GM23338 (cell line): ENCODE results near the gene CASQ1. TPM values are rescaled to one million over a fixed set of nuclear protein-coding genes. Genes with fewer than 3 reads are reported as not detected.

ENCODE experiments used
- ATAC-seq: fragments of 200-7000 bp; cut with Tn5 transposase; 3 replicates; pipeline ENCODE4 v1.9.1; 2020
- DNase-seq: peaks from one replicate; pipeline ENCODE4 v3.0.0-alpha.2; 2015; ENCODE audit warnings: low spot score
- H2AFZ ChIP-seq: fragments of 200-600 bp; sonication (generic); 2 replicates; pipeline ENCODE4 v1.8.0; 2016; ENCODE audit warnings: antibody characterized with exemption, mild to moderate bottlenecking, moderate library complexity
- H3F3A ChIP-seq: fragments of 200-600 bp; sonication (generic); replicated peaks from 2 replicates; pipeline ENCODE4 v1.8.0; 2017; ENCODE audit warnings: antibody characterized with exemption, mixed run types, low read depth
- H3K27ac ChIP-seq: fragments of 200-600 bp; sonication (generic); 2 replicates; pipeline ENCODE4 v1.6.1; 2016; ENCODE audit warnings: low read depth
- H3K27me3 ChIP-seq: fragments of 200-600 bp; sonication (generic); 2 replicates; pipeline ENCODE4 v1.8.0; 2016; ENCODE audit warnings: mild to moderate bottlenecking, mixed run types, moderate library complexity; ENCODE audit not compliant: insufficient read depth
- H3K36me3 ChIP-seq: fragments of 200-600 bp; sonication (generic); 2 replicates; pipeline ENCODE4 v1.8.0; 2016; ENCODE audit warnings: mild to moderate bottlenecking; ENCODE audit not compliant: insufficient read depth
- H3K4me1 ChIP-seq: fragments of 200-600 bp; sonication (generic); 2 replicates; pipeline ENCODE4 v1.8.0; 2016; ENCODE audit warnings: mild to moderate bottlenecking, moderate library complexity; ENCODE audit not compliant: insufficient read depth
- H3K4me2 ChIP-seq: fragments of 200-600 bp; sonication (generic); 2 replicates; pipeline ENCODE4 v1.7.1; 2017; ENCODE audit warnings: mixed run types
- H3K4me3 ChIP-seq: fragments of 200-600 bp; sonication (generic); 2 replicates; pipeline ENCODE4 v1.6.1; 2016; ENCODE audit warnings: mixed run types
- H3K79me2 ChIP-seq: fragments of 200-600 bp; sonication (generic); replicated peaks from 2 replicates; pipeline ENCODE4 v1.8.0; 2017; ENCODE audit warnings: mild to moderate bottlenecking; ENCODE audit not compliant: insufficient read depth
- H3K9me2 ChIP-seq: fragments of 200-600 bp; sonication (generic); 2 replicates; pipeline ENCODE4 v1.8.0; 2017; ENCODE audit not compliant: insufficient read depth
- H4K20me1 ChIP-seq: fragments of 200-600 bp; sonication (generic); replicated peaks from 2 replicates; pipeline ENCODE4 v1.8.0; 2017; ENCODE audit warnings: mild to moderate bottlenecking; ENCODE audit not compliant: insufficient read depth
- H3K27ac Mint-ChIP-seq: 2 replicates; pipeline ENCODE4 v1.8.0; 2020; ENCODE audit warnings: inconsistent platforms, mild to moderate bottlenecking, moderate library complexity, mixed read lengths
- H3K27me3 Mint-ChIP-seq: 3 replicates; pipeline ENCODE4 v1.8.0; 2022; ENCODE audit warnings: low read depth, mild to moderate bottlenecking, moderate library complexity, mixed read lengths, inconsistent platforms; ENCODE audit not compliant: insufficient read depth, poor library complexity
- H3K36me3 Mint-ChIP-seq: 3 replicates; pipeline ENCODE4 v1.8.0; 2021; ENCODE audit warnings: low read depth, mild to moderate bottlenecking, inconsistent platforms, moderate library complexity, mixed read lengths
- H3K4me1 Mint-ChIP-seq: 3 replicates; pipeline ENCODE4 v1.8.0; 2020; ENCODE audit warnings: mild to moderate bottlenecking, inconsistent platforms, mixed read lengths
- H3K4me3 Mint-ChIP-seq: 3 replicates; pipeline ENCODE4 v1.8.0; 2021; ENCODE audit warnings: moderate library complexity, mild to moderate bottlenecking, inconsistent platforms, mixed read lengths
- H3K9me3 Mint-ChIP-seq: 3 replicates; pipeline ENCODE4 v1.8.0; 2020; ENCODE audit warnings: moderate library complexity, mild to moderate bottlenecking, inconsistent platforms, mixed read lengths
- CREB1 ChIP-seq: fragments of 250-450 bp; sonication (Bioruptor Pico); IDR thresholded peaks from 2 replicates; pipeline ENCODE4 v1.5.0; 2020; ENCODE audit warnings: low read depth, mild to moderate bottlenecking, moderate library complexity
- EZH2phosphoT487 ChIP-seq: fragments of 200-600 bp; sonication (generic); IDR thresholded peaks from one replicate; pipeline ENCODE4 v1.8.1; 2018; ENCODE audit warnings: antibody characterized with exemption; ENCODE audit not compliant: unreplicated experiment
- NANOG ChIP-seq: IDR thresholded peaks from 2 replicates; pipeline ENCODE4 v1.6.1; 2016; ENCODE audit warnings: antibody characterized with exemption, borderline replicate concordance
- POLR2AphosphoS5 ChIP-seq: IDR thresholded peaks from 2 replicates; pipeline ENCODE4 v1.6.1; 2016; ENCODE audit warnings: antibody characterized with exemption, low read depth
- STAT1 ChIP-seq: IDR thresholded peaks from one replicate; pipeline ENCODE4 v1.6.1; 2016; ENCODE audit warnings: antibody characterized with exemption; ENCODE audit not compliant: unreplicated experiment
- ZNF114 ChIP-seq: fragments of 250-450 bp; sonication (Bioruptor Pico); IDR thresholded peaks from 2 replicates; pipeline ENCODE4 v1.5.0; 2020; ENCODE audit warnings: mild to moderate bottlenecking, moderate library complexity
- ZNF331 ChIP-seq: fragments of 250-450 bp; sonication (Bioruptor Pico); IDR thresholded peaks from 2 replicates; pipeline ENCODE4 v1.5.0; 2020; ENCODE audit warnings: low read depth, mild to moderate bottlenecking, moderate library complexity
- polyA plus RNA-seq: library from polyadenylated mRNA; unstranded; fragments of >200 nt; fragmentation: Nextera tagmentation; extraction: Ambion mirVana; gene quantifications from 2 replicates; pipeline ENCODE4 v1.2.1, GENCODE V29; 2016
- total RNA-seq: library from RNA; depleted of rRNA; stranded (reverse); fragments of >200 nt; shearing (Covaris generic); gene quantifications from 2 replicates; pipeline ENCODE4 v1.2.3, GENCODE V29; 2014
- TF ChIP-seq, protein P1 (sequence below), 2 experiments: fragments of 200-600 bp in 1 of 2; sonication (generic) in 1 of 2; conservative IDR thresholded peaks; 2 replicates each; pipeline versions ENCODE4 v1.5.1 to v1.6.1; 2016 to 2017; ENCODE audit warnings: antibody characterized with exemption in 2 of 2, low read depth in 2 of 2, mild to moderate bottlenecking in 2 of 2, moderate library complexity in 1 of 2
- TF ChIP-seq, protein P2 (sequence below): IDR thresholded peaks from one replicate; pipeline ENCODE4 v1.6.1; 2018; ENCODE audit warnings: antibody characterized with exemption; ENCODE audit not compliant: unreplicated experiment
- TF ChIP-seq, protein P3 (sequence below): IDR thresholded peaks from 2 replicates; pipeline ENCODE4 v1.6.1; 2016; ENCODE audit warnings: antibody characterized with exemption

CASQ1 gene
- total and polyA plus RNA-seq, 2 experiments from 2014 or later, result 1.1 to 2.8 TPM

DNA sequence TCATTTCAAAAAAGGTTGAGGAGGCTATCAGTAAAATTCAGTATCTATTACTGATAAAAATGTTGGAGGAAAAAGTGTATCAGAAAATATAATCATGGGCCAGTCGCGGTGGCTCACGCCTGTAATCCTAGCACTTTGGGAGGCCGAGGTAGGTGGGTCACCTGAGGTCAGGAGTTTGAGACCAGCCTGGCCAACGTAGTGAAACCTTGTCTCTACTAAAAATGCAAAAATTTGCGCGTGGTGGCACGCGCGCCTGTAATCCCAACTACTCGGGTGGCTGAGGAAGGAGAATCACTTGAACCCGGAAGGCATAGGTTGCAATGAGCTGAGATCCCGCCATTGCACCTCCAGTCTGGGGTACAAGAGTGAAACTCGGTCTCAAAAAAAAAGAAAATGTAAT, 44.3 kb upstream of the CASQ1 start (continued):
- TF ChIP-seq, protein P1, sequence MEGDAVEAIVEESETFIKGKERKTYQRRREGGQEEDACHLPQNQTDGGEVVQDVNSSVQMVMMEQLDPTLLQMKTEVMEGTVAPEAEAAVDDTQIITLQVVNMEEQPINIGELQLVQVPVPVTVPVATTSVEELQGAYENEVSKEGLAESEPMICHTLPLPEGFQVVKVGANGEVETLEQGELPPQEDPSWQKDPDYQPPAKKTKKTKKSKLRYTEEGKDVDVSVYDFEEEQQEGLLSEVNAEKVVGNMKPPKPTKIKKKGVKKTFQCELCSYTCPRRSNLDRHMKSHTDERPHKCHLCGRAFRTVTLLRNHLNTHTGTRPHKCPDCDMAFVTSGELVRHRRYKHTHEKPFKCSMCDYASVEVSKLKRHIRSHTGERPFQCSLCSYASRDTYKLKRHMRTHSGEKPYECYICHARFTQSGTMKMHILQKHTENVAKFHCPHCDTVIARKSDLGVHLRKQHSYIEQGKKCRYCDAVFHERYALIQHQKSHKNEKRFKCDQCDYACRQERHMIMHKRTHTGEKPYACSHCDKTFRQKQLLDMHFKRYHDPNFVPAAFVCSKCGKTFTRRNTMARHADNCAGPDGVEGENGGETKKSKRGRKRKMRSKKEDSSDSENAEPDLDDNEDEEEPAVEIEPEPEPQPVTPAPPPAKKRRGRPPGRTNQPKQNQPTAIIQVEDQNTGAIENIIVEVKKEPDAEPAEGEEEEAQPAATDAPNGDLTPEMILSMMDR (conservative IDR thresholded peaks at IDR 0.05; ENCODE audit: low read depth in 2 of 2), result no peak
- TF ChIP-seq NANOG (no peak), STAT1 (no peak), POLR2AphosphoS5 (no peak), ZNF114 (CRISPR knock-in tag) (no peak)
- TF ChIP-seq, protein P2, sequence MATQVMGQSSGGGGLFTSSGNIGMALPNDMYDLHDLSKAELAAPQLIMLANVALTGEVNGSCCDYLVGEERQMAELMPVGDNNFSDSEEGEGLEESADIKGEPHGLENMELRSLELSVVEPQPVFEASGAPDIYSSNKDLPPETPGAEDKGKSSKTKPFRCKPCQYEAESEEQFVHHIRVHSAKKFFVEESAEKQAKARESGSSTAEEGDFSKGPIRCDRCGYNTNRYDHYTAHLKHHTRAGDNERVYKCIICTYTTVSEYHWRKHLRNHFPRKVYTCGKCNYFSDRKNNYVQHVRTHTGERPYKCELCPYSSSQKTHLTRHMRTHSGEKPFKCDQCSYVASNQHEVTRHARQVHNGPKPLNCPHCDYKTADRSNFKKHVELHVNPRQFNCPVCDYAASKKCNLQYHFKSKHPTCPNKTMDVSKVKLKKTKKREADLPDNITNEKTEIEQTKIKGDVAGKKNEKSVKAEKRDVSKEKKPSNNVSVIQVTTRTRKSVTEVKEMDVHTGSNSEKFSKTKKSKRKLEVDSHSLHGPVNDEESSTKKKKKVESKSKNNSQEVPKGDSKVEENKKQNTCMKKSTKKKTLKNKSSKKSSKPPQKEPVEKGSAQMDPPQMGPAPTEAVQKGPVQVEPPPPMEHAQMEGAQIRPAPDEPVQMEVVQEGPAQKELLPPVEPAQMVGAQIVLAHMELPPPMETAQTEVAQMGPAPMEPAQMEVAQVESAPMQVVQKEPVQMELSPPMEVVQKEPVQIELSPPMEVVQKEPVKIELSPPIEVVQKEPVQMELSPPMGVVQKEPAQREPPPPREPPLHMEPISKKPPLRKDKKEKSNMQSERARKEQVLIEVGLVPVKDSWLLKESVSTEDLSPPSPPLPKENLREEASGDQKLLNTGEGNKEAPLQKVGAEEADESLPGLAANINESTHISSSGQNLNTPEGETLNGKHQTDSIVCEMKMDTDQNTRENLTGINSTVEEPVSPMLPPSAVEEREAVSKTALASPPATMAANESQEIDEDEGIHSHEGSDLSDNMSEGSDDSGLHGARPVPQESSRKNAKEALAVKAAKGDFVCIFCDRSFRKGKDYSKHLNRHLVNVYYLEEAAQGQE, result no peak
- TF ChIP-seq, protein P3, sequence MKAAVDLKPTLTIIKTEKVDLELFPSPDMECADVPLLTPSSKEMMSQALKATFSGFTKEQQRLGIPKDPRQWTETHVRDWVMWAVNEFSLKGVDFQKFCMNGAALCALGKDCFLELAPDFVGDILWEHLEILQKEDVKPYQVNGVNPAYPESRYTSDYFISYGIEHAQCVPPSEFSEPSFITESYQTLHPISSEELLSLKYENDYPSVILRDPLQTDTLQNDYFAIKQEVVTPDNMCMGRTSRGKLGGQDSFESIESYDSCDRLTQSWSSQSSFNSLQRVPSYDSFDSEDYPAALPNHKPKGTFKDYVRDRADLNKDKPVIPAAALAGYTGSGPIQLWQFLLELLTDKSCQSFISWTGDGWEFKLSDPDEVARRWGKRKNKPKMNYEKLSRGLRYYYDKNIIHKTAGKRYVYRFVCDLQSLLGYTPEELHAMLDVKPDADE, result no peak

DNA sequence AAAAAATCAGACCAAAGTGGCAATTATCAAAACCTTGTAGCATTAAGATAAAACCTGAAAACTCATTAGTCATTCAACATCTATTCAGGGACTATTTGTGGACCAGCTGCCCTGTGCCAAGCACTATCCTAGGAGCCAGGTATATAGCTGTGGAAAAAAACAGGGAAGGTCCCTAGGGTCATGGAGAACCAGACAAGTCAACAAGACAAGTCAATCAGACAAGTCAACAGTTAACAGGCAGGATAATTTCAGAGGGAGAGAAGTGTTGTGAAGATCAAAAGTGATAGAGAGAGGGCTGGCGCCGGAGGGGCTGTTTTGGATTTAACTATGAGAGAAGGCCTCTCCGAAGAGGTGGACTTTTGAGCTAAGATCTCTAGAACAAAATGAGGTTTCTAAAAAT, 42.3 kb upstream of the CASQ1 start:
- Histone ChIP-seq H3K4me2 (no peak overlapping the region), H3K4me3 (no peak overlapping the region), H3F3A (no peaks in the 10 kb centered on the region), H3K36me3 (no peaks in the 10 kb centered on the region), H3K27ac (no peak overlapping the region), H3K4me1 (no peaks in the 10 kb centered on the region; the same call in 1 of the 2 replicates), H3K79me2 (no peaks in the 10 kb centered on the region), H3K9me2 (no peaks in the 10 kb centered on the region), H2AFZ (no peak overlapping the region), H3K27me3 (no peaks in the 10 kb centered on the region), H4K20me1 (no peaks in the 10 kb centered on the region)
- Mint-ChIP-seq H3K27me3 (peaks cover 12% of the 10 kb centered on the region), H3K9me3 (no peaks in the 10 kb centered on the region), H3K4me1 (peaks cover 16% of the 10 kb centered on the region), H3K36me3 (no peaks in the 10 kb centered on the region), H3K27ac (no peak overlapping the region; the same call in 1 of the 2 replicates), H3K4me3 (no peak overlapping the region)
- no peak for DNase-seq
- ATAC-seq, result no peak
- TF ChIP-seq, protein P1 (conservative IDR thresholded peaks at IDR 0.05; ENCODE audit: low read depth in 2 of 2), result no peak
- TF ChIP-seq STAT1 (no peak), POLR2AphosphoS5 (no peak), CREB1 (CRISPR knock-in tag) (no peak), EZH2phosphoT487 (no peak), ZNF331 (CRISPR knock-in tag) (no peak)
- TF ChIP-seq, protein P3, result no peak
